Rectal smooth muscle tissue (tissue), 1 donor: Measurements from ENCODE around the gene CST7.

Source experiments
- H3K27ac ChIP-seq: one replicate; pipeline ENCODE4 v1.7.0; 2013; ENCODE audit warnings: low read depth, low read length, inconsistent platforms
- H3K27me3 ChIP-seq: one replicate; pipeline ENCODE4 v1.7.0; 2013; ENCODE audit warnings: low read length; ENCODE audit not compliant: control insufficient read depth, insufficient read depth
- H3K36me3 ChIP-seq: one replicate; pipeline ENCODE4 v1.7.0; 2013; ENCODE audit warnings: low read length; ENCODE audit not compliant: control insufficient read depth, insufficient read depth
- H3K4me1 ChIP-seq: one replicate; pipeline ENCODE4 v1.7.0; 2013; ENCODE audit warnings: low read length; ENCODE audit not compliant: control insufficient read depth, insufficient read depth
- H3K4me3 ChIP-seq: one replicate; pipeline ENCODE4 v1.7.0; 2013; ENCODE audit warnings: low read length
- H3K9ac ChIP-seq: one replicate; pipeline ENCODE4 v1.7.0; 2013; ENCODE audit warnings: low read length

Gene CST7

DNA sequence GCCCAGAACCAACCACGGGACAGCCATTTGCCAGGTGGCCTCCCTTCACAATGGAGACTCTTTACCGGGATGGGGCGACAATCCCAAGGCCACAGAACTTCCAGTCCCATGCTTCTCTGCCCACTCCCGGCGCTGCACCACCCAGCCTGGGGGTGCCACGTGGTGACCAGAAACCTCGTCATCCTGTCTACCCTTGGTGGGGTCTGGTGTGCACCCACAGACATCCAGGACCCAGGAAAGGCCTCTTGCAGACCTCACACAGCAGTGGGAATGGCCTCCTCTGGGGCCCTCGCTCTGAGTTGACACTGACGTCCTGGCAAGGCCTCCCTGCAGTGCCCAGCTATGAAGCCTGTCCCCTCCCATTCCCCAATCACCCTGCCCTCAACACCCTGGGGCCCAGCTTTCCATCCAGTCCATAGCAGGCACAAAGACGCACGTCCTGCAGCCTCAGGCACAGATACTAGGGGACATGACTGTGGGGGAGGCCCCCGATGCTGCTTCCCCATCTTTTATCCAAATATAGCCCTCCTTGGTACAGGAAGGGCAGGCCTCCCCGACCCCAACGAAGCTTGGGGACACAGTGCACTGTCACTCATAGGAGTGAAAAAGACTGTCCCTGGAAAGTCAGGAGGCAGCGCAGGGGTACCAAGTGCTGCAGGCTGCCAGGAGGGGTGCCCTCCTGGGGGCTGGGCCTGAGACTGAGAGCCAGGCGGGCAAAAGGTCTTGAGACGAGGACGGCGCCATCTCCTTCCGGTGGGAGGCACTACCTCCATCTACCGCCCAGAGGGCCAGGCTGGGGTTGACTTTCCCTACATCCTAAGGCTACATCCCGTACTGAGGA, 7.2 kb downstream of the CST7 start:
- Histone ChIP-seq H3K27ac (no peak overlapping the region), H3K27me3 (peaks cover 2% of the 10 kb centered on the region), H3K9ac (no peak overlapping the region), H3K36me3 (no peaks in the 10 kb centered on the region), H3K4me1 (no peaks in the 10 kb centered on the region), H3K4me3 (no peak overlapping the region)

DNA sequence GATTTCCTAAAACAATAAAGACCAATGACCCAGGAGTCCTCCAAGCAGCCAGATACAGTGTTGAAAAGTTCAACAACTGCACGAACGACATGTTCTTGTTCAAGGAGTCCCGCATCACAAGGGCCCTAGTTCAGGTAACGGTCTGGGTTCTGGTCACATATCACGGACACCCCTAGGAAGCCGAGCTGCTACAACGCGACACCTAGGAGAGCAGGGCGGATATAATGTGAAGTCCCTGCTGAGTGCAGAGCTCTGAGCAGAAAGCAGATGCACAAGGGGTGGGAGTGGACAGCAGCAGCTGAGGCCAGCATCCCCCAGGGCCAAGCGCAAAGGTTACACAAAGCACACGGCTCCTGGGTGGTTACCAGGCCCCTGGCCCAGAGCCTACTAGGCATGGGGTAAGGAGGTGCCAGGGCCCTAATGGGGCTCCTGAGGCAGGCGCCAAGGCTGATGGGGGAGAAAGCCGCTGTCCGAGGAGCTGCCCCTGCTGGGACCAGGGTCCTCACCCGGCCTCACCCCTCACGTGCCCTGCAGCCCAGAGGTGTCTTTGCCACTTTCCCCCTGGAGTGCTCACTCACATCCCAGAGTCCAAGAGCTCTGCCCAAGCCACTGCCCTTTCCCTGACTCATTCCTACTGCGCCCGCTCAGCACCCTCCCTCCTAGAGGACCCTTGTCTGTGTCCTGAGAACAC, 8.4 kb downstream of the CST7 start:
- peaks cover 1% of the 10 kb centered on the region for H3K36me3 ChIP-seq
- no peaks in the 10 kb centered on the region for H3K4me1 ChIP-seq

DNA sequence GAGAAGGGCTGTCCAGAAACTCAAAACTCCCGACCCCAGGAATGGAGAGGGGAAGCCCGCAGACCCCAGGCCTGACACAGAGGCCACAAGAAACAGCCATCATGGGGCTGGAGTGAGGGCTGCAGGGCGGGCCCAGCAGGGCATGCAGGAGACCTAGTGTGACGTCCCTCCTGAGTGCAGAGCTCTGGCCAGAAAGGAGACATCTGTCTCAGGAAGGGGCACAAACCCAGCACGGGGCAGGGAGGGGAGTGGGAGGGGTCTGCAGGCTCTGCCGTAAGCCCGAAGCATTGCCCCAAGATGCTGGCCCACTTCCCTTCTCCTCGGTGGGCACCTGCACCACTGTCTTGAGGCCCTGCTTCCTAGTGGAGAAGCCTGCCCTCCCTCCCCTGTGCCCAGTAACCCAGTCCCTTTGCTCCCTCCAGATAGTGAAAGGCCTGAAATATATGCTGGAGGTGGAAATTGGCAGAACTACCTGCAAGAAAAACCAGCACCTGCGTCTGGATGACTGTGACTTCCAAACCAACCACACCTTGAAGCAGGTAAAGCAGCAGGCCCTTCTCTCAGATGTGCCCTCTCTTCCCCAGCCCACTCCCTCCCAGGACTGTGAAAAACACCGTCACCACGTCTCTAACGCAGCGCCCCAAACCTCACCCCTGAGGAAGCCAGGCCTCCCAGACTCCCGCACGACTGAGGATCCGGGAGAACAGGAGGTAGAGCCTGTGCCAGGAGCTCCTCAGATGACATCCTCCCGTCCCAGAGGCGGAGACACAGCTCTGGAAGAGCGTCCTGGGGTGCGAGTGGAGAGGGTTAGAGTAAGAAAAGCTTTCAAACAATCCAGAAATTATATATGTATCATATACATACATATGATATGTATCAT, 9.7 kb downstream of the CST7 start:
- H3K4me1 ChIP-seq, result no peaks in the 10 kb centered on the region
- no peaks in the 10 kb centered on the region for H3K27me3 ChIP-seq
- no peak overlapping the region for H3K27ac ChIP-seq
- H3K36me3 ChIP-seq, result peaks cover 6% of the 10 kb centered on the region
- H3K4me3 ChIP-seq, result no peak overlapping the region
- no peak overlapping the region for H3K9ac ChIP-seq

More for the DNA sequence above, 8.4 kb downstream of the CST7 start:
- Histone ChIP-seq H3K27me3 (no peaks in the 10 kb centered on the region), H3K9ac (no peak overlapping the region), H3K27ac (no peak overlapping the region), H3K4me3 (no peak overlapping the region)

DNA sequence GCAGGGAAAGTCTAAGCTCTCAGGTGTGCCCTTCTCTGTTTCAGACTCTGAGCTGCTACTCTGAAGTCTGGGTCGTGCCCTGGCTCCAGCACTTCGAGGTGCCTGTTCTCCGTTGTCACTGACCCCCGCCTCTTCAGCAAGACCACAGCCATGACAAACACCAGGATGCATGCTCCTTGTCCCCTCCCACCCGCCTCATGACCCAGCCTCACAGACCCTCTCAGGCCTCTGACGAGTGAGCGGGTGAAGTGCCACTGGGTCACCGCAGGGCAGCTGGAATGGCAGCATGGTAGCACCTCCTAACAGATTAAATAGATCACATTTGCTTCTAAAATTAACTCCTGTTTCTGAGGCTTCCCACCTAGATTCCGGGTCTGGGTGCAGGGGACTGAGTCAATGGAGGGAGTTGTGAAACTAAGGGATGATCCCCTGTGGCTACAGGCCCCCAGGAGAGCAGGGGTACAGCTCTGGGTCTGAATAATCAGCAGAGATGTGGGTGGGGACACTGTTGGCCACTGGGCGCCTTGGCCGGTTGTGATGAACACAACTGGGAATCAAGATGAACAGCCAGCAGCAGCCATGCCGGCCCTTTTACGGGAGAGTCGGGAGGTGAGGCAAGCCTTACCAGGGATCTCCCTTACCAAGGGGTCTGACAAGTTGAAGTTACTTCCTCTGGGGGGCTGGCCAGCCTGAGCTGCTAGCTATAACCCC, 10.7 kb downstream of the CST7 start:
- Histone ChIP-seq H3K27me3 (no peaks in the 10 kb centered on the region), H3K4me1 (no peaks in the 10 kb centered on the region), H3K36me3 (peaks cover 9% of the 10 kb centered on the region), H3K9ac (no peak overlapping the region), H3K27ac (no peak overlapping the region), H3K4me3 (no peak overlapping the region)

DNA sequence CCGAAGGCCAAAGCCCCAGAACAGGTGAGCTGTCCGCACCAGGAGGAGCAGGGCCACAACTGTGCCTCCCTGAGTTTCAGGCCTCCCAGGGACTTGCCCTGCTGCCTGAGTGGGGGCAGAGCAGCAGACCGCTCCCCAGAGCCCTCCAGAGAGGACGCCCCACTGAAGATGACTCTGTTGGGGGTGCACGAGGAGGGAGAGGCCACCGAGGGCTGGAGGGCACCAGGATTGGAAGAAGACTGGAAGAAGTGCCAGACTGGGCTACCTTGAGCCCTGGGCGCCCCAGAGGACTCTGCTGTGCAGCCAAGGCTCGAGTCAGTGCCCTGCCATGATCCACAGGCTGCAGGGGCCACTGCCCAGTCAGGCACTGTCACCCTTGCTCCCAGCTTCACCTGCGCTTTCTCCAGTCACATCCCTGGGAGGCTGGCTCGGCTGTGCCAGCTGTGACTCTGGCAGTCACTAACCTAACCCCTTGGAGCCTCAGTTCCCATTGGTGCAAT, 11.3 kb downstream of the CST7 start:
- H3K36me3 ChIP-seq, result peaks cover 12% of the 10 kb centered on the region
- H3K27ac ChIP-seq, result no peak overlapping the region
- H3K27me3 ChIP-seq, result no peaks in the 10 kb centered on the region
- H3K9ac ChIP-seq, result no peak overlapping the region
- H3K4me3 ChIP-seq, result no peak overlapping the region
- H3K4me1 ChIP-seq, result no peaks in the 10 kb centered on the region

DNA sequence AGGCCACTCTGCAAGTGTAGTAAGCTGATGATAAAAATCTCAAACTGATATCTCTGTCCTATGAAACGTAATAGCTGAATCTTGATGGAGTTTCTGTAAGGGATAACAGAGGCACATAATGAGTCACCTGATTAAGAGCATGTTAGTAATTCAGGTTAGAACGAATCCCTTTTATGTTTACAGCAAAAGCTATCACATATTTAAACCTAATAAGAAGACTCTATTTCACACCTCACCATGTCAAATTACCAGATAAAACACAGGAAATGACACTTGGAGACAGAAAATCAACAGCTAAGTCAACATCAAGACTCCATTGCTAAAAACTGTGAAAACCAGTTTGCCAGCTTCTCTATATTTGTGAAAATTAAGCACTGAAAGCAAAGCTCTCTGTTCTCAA, 11.8 kb downstream of the CST7 start:
- no peak overlapping the region for H3K9ac ChIP-seq
- peaks cover 17% of the 10 kb centered on the region for H3K36me3 ChIP-seq
- no peaks in the 10 kb centered on the region for H3K4me1 ChIP-seq
- H3K4me3 ChIP-seq, result no peak overlapping the region
- no peak overlapping the region for H3K27ac ChIP-seq
- no peaks in the 10 kb centered on the region for H3K27me3 ChIP-seq

DNA sequence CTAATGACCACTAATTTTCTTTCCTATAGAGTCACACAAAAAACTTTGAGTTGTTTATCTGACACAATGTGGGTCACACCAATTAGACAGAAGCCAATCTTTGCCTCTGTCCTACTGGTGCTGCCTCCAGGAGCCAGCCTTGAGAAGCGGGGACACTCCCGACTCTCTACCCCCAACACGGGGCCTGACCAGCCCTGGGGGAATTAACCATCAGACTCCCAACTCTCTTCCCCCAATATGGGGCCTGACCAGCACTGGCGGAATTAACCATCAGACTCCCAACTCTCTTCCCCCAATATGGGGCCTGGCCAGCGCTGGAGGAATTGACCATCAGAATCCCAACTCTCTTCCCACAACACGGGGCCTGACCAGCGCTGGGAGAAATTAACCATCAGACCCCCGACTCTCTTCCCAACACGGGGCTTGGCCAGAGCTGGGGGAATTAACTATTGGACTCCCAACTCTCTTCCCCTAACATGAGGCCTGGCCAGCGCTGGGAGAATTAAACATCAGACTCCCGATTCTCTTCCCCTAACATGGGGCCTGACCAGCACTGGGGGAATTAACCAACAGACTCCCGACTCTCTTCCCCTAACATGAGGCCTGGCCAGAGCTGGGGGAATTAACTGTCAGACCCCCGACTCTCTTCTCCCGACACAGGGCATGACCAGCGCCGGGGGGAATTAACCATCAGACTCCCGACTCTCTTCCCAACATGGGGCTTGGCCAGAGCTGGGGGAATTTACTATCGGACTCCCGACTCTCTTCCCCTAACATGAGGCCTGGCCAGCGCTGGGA, 12.5 kb downstream of the CST7 start:
- Histone ChIP-seq H3K4me3 (no peak overlapping the region), H3K4me1 (no peaks in the 10 kb centered on the region), H3K9ac (no peak overlapping the region), H3K36me3 (peaks cover 18% of the 10 kb centered on the region), H3K27ac (no peak overlapping the region), H3K27me3 (no peaks in the 10 kb centered on the region)

DNA sequence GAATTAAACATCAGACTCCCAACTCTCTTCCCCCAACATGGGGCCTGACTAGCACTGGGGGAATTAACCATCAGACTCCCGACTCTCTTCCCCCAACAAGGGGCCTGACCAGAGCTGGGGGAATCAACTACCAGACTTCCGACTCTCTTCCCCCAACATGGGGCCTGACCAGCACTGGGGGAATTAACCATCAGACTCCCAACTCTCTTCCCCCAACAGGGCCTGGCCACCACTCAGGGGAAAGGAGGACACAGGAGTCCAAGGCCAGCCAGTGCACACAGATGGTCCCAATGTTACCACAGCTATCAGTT, 13.1 kb downstream of the CST7 start:
- peaks cover 18% of the 10 kb centered on the region for H3K36me3 ChIP-seq
- H3K4me1 ChIP-seq, result no peaks in the 10 kb centered on the region
- H3K27me3 ChIP-seq, result no peaks in the 10 kb centered on the region
- no peak overlapping the region for H3K4me3 ChIP-seq
- no peak overlapping the region for H3K27ac ChIP-seq
- H3K9ac ChIP-seq, result no peak overlapping the region

DNA sequence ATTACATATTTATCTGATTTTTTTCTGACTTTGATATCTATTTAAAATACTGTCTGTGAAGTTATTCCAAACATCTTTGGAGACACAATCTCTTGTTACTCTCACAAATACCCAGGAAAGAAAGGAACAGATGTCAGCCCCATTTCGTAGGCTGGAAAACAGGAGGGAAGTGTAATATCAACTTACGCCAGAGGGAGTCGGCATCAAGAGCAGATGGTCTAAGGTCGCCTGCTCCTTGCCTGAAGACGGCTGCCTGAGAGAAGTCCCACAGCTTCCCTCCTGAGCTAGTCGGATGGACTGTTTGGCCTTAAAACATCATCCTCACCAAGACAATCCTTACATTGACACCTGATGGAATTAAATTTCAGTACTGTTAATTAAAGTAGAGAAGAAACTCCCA, 13.4 kb downstream of the CST7 start:
- Histone ChIP-seq H3K9ac (no peak overlapping the region), H3K27me3 (no peaks in the 10 kb centered on the region), H3K4me3 (no peak overlapping the region), H3K36me3 (peaks cover 18% of the 10 kb centered on the region), H3K4me1 (no peaks in the 10 kb centered on the region), H3K27ac (no peak overlapping the region)

DNA sequence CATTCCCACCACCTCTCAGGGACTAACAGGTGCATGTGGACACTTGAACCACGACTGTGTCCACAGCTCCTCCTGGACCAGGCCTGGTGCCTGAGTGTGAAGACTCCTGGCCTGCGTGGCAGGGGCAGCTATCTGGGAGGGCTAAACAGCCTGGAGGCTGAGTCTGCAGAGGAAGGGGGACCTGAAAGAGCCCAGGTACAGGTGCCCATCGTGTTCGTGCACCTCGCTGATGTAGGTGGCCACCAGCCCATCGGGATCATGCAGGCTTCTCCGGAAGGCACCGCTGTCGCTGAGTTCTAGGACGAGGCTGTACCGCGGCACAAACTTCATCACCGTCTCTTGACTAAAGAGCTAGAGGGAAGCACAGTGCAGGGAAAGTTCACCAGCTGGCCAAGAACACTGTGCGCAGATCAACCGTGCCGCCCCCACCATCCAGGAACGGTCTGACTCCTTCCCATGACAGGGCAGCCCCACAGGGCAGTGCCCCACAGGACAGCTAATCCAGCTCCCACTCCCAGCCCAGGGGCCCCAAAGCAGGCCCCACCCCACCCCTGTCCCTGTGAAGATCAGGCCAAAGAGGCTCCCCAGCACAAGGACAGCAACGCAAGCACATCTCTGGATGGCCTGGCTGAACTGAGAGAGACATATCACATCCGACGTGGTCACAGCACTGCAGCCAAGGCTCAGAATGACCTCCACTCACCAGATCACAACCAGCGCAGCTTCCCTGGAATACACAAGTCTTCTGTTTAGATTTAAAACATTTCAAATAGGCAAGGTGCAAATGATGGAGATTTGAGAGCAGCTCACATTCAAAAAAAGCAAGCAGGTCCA, 14.8 kb downstream of the CST7 start:
- Histone ChIP-seq H3K27ac (no peak overlapping the region), H3K9ac (no peak overlapping the region), H3K27me3 (no peaks in the 10 kb centered on the region), H3K4me1 (no peaks in the 10 kb centered on the region), H3K36me3 (peaks cover 18% of the 10 kb centered on the region), H3K4me3 (no peak overlapping the region)

DNA sequence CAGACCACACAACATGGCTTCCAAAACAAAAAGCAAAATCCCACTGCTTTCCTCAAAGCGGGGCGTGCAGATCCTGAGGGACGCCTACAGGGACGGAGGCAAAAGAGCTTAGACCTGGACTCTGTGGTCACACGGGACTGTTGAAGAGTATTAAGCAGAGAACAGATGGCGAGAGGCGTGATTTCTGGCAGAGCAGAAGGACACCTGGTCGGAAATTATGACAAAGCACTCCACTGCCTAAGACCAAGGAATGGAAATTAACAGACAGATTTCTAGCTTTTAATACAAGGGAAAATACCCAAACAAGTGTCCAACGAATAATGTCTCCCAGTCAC, 15.4 kb downstream of the CST7 start:
- H3K27me3 ChIP-seq, result no peaks in the 10 kb centered on the region
- H3K4me3 ChIP-seq, result no peak overlapping the region
- H3K27ac ChIP-seq, result no peak overlapping the region
- H3K36me3 ChIP-seq, result peaks cover 22% of the 10 kb centered on the region
- H3K4me1 ChIP-seq, result no peaks in the 10 kb centered on the region
- no peak overlapping the region for H3K9ac ChIP-seq
